ENCODE results near the gene TUBA4B. TPM values are rescaled to one million over a fixed set of nuclear protein-coding genes. Genes with fewer than 3 reads are reported as not detected.

The TUBA4B gene
- total RNA-seq, 1 experiment from 2014 or later: not detected

GRCh38 chr2:219252570-219252899 lies 508 bp upstream of the TUBA4B start:
- DNase-seq (ENCODE audit: low read depth, low spot score) (no peak), ATAC-seq (no peak)
- ChIA-PET POLR2A (interaction anchor here (0.6 kb wide), 1 partner anchor 21 kb away, joined by 5 read pairs; no protein-coding TSS in a partner anchor), CTCF (interaction anchor here (0.7 to 1.0 kb wide), 2 partner anchors 42 to 272 kb away, joined by 9 to 14 read pairs; no protein-coding TSS in a partner anchor)
- H3K27me3 ChIP-seq (ENCODE audit: control insufficient read depth, insufficient read depth, low read length): peaks cover 8% of the 10 kb centered on the region
- intact Hi-C loops (cut with micrococcal nuclease; ENCODE audit: unreplicated experiment) (no loop called here), in situ Hi-C loops (cut with HindIII; ENCODE audit: low pct_unique_long_range_greater_than_20kb, low sequenced_read_pairs) (no loop called here)
- H3K4me3 ChIP-seq (ENCODE audit: low read depth in 2 of 2, low read length in 2 of 2): peak overlapping the region; percentile 49 to 68; a peak in 1 of 4 replicates
- TF ChIP-seq REST (IDR thresholded peaks at IDR 0.05; ENCODE audit: insufficient read depth in 1 of 2, low read depth in 2 of 2, low read length in 1 of 2) (no peak), SIN3A (IDR thresholded peaks at IDR 0.05; ENCODE audit: borderline replicate concordance, insufficient read depth, low read depth, low read length) (no peak), TCF7L2 (IDR thresholded peaks at IDR 0.05; ENCODE audit: low read depth, low read length) (no peak)
- BruUV-seq (replicated peaks): no TSS peak
- H3K27ac ChIP-seq (ENCODE audit: low read length): no peak overlapping the region
- H3K4me1 ChIP-seq (ENCODE audit: control insufficient read depth, insufficient read depth, low read length): peaks cover 37% of the 10 kb centered on the region
- no peaks in the 10 kb centered on the region; the same call in 1 of the 2 replicates for H3K36me3 ChIP-seq (ENCODE audit: control insufficient read depth, insufficient read depth, low read length)
- H3K9me3 ChIP-seq (ENCODE audit: control insufficient read depth, insufficient read depth, low read depth, low read length): no peaks in the 10 kb centered on the region

GRCh38 chr2:219253753-219254589 lies 928 bp downstream of the TUBA4B start, which contains the start of gene TUBA4A:
TUBA4A (minus strand) TSS chr2:219253918; CDS start chr2:219253858, 60 bp downstream.
- Histone ChIP-seq H3K36me3 (ENCODE audit: control insufficient read depth, insufficient read depth, low read length) (no peaks in the 10 kb centered on the region; the same call in 1 of the 2 replicates), H3K27me3 (ENCODE audit: control insufficient read depth, insufficient read depth, low read length) (peaks cover 8% of the 10 kb centered on the region), H3K4me3 (ENCODE audit: low read depth in 2 of 2, low read length in 2 of 2) (peak within 1 kb of the TSS; percentile 49 to 68), H3K27ac (ENCODE audit: low read length) (no peak within 1 kb of the TSS), H3K9me3 (ENCODE audit: control insufficient read depth, insufficient read depth, low read depth, low read length) (no peaks in the 10 kb centered on the region), H3K4me1 (ENCODE audit: control insufficient read depth, insufficient read depth, low read length) (peaks cover 25% of the 10 kb centered on the region)
- in situ Hi-C loops (cut with HindIII; ENCODE audit: low pct_unique_long_range_greater_than_20kb, low sequenced_read_pairs) (no loop called here), intact Hi-C loops (cut with micrococcal nuclease; ENCODE audit: unreplicated experiment) (no loop called here)
- ChIA-PET POLR2A (interaction anchor here (1.5 kb wide), 1 partner anchor 9 kb away, joined by 3 read pairs; no protein-coding TSS in a partner anchor), CTCF (interaction anchor here (0.6 kb wide), 2 partner anchors 9 to 112 kb away, joined by 4 read pairs; no protein-coding TSS in a partner anchor)
- peak; percentile 86 for ATAC-seq
- BruUV-seq (replicated peaks): no TSS peak
- DNase-seq (ENCODE audit: low read depth, low spot score): no peak
- TF ChIP-seq POLR2AphosphoS5 (IDR thresholded peaks at IDR 0.05; ENCODE audit: low read depth, low read length) (no peak), CTCF (IDR thresholded peaks at IDR 0.05) (no peak), REST (IDR thresholded peaks at IDR 0.05; ENCODE audit: insufficient read depth in 1 of 2, low read depth in 2 of 2, low read length in 1 of 2) (no peak), SIN3A (IDR thresholded peaks at IDR 0.05; ENCODE audit: borderline replicate concordance, insufficient read depth, low read depth, low read length) (0 out of 2 replicates have a peak, but pooled peaks have one; percentile 56)

Data from Panc1 (cell line).